K562 (cell line): ENCODE data around the gene LACTBL1.

Source experiments
- CEBPG ChIP-seq, 3 experiments: fragments of 200-800 bp in 1 of 3; sonication (Bioruptor generic) in 1 of 3; sonication (generic) in 1 of 3; formaldehyde crosslinking in 1 of 3; IDR thresholded peaks in 2 of 3; conservative IDR thresholded peaks in 1 of 3; 2 replicates each; pipeline versions ENCODE4 v1.6.1 to v1.8.0; 2016 to 2022; ENCODE audit warnings: missing compliant biosample characterization in 2 of 3, missing genetic modification characterization in 2 of 3, mild to moderate bottlenecking in 1 of 3, missing genetic modification reagents in 1 of 3
- CGGBP1 ChIP-seq: fragments of 250-450 bp; sonication (Bioruptor Pico); IDR thresholded peaks from 2 replicates; pipeline ENCODE4 v1.9.0; 2021; ENCODE audit warnings: mild to moderate bottlenecking
- CTBP1 ChIP-seq: fragments of 450-650 bp; IDR thresholded peaks from 2 replicates; pipeline ENCODE4 v1.6.1; 2016; ENCODE audit warnings: borderline replicate concordance
- E4F1 ChIP-seq: fragments of 250-450 bp; sonication (Bioruptor Pico); IDR thresholded peaks from 2 replicates; pipeline ENCODE4 v1.5.0; 2021; ENCODE audit warnings: mild to moderate bottlenecking, borderline replicate concordance
- EZH2 ChIP-seq: IDR thresholded peaks from 2 replicates; pipeline ENCODE4 v1.6.1; 2012; ENCODE audit warnings: low read depth, mild to moderate bottlenecking, inconsistent platforms, low read length, borderline replicate concordance
- NFE2 ChIP-seq: IDR thresholded peaks from 2 replicates; pipeline ENCODE4 v1.6.1; 2014; ENCODE audit warnings: antibody characterized with exemption, low read depth
- NFYB ChIP-seq: IDR thresholded peaks from 2 replicates; pipeline ENCODE4 v1.6.1; 2011; ENCODE audit warnings: mild to moderate bottlenecking, moderate library complexity; ENCODE audit not compliant: insufficient read length; ENCODE audit errors: extremely low read depth
- POLR2A ChIP-seq: fragments of 450-650 bp; conservative IDR thresholded peaks from 2 replicates; pipeline ENCODE4 v1.6.1; 2016
- SMARCC2 ChIP-seq: fragments of 450-650 bp; IDR thresholded peaks from 2 replicates; pipeline ENCODE4 v1.6.1; 2017; ENCODE audit warnings: antibody characterized with exemption, moderate library complexity, mild to moderate bottlenecking, low read depth
- TBP ChIP-seq: optimal IDR thresholded peaks from 2 replicates; pipeline ENCODE3; 2011; ENCODE audit warnings: low read depth, low read length, improper control_type of control experiment
- TF ChIP-seq, protein P1 (sequence below), 3 experiments: IDR thresholded peaks in 2 of 3; conservative IDR thresholded peaks in 1 of 3; 2 replicates each; pipeline ENCODE4 v1.5.1; 2011 to 2012; ENCODE audit warnings: low read length in 3 of 3, mild to moderate bottlenecking in 3 of 3, control low read depth in 2 of 3, improper control_type of control experiment in 1 of 3, inconsistent platforms in 1 of 3, low read depth in 1 of 3, mixed read lengths in 1 of 3, moderate library complexity in 1 of 3; ENCODE audit not compliant: insufficient read depth in 2 of 3

- TF ChIP-seq SMARCC2: no peak
- TF ChIP-seq EZH2: no peak
- TF ChIP-seq, protein P1, sequence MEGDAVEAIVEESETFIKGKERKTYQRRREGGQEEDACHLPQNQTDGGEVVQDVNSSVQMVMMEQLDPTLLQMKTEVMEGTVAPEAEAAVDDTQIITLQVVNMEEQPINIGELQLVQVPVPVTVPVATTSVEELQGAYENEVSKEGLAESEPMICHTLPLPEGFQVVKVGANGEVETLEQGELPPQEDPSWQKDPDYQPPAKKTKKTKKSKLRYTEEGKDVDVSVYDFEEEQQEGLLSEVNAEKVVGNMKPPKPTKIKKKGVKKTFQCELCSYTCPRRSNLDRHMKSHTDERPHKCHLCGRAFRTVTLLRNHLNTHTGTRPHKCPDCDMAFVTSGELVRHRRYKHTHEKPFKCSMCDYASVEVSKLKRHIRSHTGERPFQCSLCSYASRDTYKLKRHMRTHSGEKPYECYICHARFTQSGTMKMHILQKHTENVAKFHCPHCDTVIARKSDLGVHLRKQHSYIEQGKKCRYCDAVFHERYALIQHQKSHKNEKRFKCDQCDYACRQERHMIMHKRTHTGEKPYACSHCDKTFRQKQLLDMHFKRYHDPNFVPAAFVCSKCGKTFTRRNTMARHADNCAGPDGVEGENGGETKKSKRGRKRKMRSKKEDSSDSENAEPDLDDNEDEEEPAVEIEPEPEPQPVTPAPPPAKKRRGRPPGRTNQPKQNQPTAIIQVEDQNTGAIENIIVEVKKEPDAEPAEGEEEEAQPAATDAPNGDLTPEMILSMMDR (IDR thresholded peaks at IDR 0.05 in 2 of 3, conservative IDR thresholded peaks at IDR 0.05 in 1 of 3; ENCODE audit: insufficient read depth in 2 of 3, low read depth in 1 of 3, low read length in 3 of 3): no peak
- TF ChIP-seq CTBP1: no peak
- TF ChIP-seq TBP: no peak
- TF ChIP-seq NFE2: no peak
- no peak for TF ChIP-seq NFYB
- TF ChIP-seq E4F1: no peak
- no peak for TF ChIP-seq CGGBP1
- no peak for TF ChIP-seq POLR2A
- no peak for TF ChIP-seq CEBPG (CRISPR knock-in tag; IDR thresholded peaks at IDR 0.05)
- no peak for TF ChIP-seq CEBPG (tag; conservative IDR thresholded peaks at IDR 0.05 in 1 of 2, IDR thresholded peaks at IDR 0.05 in 1 of 2)
Measured at GRCh38 chr1:22967833-22968232, 4.8 kb downstream of the LACTBL1 start.
